ELF-1 (cell line): ENCODE results near the gene SIRT1.
"Not testable (repeated sequence)": the region's sequence is repeated elsewhere in the genome, so short reads cannot be mapped to it uniquely, and the experiment has no call there.

Experiments used
- DNase-seq: peaks from one replicate; pipeline ENCODE4 v3.0.0-alpha.2; 2016; ENCODE audit warnings: low read depth, low spot score

The SIRT1 gene

GRCh38 chr10:67884313-67884841 lies at the start of gene SIRT1:
SIRT1 (plus strand) TSS chr10:67884656; CDS start chr10:67884722, 66 bp downstream.
- peak; percentile 95 for DNase-seq

DNA sequence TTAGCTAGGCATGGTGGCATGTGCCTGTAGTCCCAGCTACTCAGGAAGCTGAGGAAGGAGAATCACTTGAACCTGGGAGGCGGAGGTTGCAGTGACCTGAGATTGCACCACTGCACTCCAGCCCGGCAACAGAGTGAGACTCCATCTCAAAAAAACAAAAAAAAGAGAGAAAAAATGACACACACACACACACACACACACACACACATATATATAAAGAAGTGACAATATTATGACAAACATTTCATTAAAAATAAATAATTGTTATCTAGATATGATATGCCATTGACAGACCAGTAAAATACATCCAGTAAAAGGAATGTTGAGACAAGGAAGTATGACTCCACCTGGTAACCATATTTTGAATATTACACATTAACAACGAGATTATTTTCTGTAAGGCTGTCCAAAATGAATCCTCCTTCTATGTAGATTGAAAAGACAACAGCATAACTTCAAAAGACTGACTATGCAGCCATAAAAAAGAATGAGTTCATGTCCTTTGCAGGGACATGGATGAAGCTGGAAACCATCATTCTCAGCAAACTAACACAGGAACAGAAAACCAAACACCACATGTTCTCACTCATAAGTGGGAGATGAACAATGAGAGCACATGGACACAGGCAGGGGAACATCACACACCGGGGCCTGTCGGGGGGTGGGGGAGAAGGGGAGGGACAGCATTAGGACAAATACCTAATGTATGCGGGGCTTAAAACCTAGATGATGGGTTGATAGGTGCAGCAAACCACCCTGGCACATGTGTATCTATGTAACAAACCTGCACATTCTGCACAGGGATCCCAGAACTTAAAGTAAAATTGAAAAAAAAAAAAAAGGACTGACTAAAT lies 48.7 kb upstream of the SIRT1 start:
- DNase-seq: not testable (repeated sequence)

- no peak for DNase-seq
Measured at GRCh38 chr10:67836488-67836887, 48.0 kb upstream of the SIRT1 start.

DNA sequence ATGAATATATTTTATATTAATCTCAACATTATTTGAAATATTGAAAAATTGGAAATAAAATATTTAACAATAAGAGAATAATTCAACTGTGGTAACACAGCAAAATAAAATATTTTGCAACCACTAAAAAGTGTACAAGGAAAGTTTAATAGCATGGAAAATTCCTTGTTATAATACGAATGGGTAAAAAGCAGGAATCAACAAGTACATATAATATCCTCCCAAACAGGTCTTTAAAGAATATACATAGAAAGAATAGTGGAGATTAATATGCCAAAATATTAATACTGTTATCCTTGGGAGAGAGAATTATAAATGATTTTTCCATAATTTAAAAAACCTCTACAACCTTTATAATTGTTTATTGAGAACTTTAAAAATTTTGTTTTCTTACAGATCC lies 47.5 kb upstream of the SIRT1 start:
- DNase-seq: no peak

- DNase-seq: peak; percentile 4
Measured at GRCh38 chr10:67837541-67838314, 46.7 kb upstream of the SIRT1 start, which contains the start of gene DNAJC12. DNAJC12 (minus strand) TSS chr10:67838188; CDS start chr10:67838011, 177 bp downstream.

DNA sequence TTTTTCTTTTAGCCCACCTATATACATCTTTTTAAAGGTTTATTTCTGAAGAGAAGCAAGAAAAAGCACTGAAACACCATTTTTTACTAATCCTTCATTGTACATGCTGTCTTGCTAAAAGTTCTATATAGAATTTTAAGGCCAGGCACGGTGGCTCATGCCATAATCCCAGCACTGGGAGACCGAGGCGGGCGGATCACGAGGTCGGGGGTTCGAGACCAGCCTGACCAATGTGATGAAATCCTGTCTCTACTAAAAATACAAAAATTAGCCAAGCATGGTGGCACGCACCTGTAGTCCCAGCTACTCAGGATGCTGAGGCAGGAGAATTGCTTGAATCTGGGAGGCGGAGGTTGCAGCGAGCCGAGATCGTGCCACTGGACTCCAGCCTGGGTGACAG lies 44.9 kb upstream of the SIRT1 start:
- DNase-seq: not testable (repeated sequence)

GRCh38 chr10:67839951-67840350 lies 44.5 kb upstream of the SIRT1 start:
- DNase-seq: no peak

GRCh38 chr10:67841737-67842136 lies 42.7 kb upstream of the SIRT1 start:
- DNase-seq: no peak

DNA sequence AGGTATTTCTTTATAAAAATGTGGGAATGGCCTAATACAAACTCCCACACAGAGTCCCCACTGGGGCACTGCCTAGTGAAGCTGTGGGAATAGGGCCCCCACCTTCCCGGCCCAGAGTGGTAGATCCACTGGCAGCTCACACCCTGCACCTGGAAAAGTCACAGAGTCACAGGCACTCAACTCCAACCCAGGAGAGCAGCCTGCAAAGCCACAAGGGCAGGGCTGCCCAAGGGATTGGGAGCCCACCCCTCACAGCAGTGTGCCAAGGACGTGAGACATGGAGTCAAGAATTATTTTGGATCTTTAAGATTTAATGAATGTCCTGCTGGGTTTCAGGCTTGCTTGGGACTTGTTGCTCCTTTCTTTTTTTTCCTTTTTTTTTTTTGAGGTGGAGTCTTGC lies 41.2 kb upstream of the SIRT1 start:
- no peak for DNase-seq

GRCh38 chr10:67849331-67850011 lies 35.0 kb upstream of the SIRT1 start:
- peak; percentile 92 for DNase-seq

GRCh38 chr10:67851186-67851585 lies 33.3 kb upstream of the SIRT1 start:
- no peak for DNase-seq

DNA sequence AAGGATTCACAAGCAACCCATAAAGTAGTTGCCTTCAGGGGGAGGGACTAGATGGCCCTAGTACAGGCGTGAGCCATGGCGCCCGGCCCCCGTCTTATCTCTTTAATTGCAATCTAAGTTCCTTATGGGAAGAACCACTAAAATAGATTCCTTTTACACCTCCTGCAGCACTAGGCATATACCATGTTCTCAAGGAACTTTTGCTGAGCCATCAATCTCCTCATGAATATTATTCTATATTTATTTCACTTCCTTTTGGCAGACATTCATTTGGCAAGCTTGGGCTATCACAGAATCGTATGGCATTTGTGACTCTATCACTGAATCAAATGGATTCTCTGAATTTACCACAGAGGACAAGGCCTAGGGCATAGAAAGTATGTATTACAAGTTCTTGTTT lies 31.7 kb upstream of the SIRT1 start:
- DNase-seq: no peak

DNA sequence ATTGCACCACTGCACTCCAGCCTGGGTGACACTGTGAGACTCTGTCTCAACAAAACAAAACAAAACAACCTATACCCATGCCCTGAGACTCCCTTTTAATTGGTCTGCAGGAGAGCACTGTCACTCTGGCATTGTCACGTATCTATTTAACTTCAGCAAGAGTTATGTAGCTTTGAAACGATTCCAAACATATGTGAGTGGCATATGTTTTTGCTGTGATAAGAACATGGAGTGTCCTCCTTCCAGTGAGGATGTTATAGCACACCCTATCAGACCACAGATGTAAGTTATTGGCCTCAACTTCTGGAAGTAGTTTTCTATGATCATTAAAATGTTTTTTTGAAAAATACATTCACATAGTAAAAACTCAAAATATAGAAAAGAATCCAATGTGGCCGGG lies 30.9 kb upstream of the SIRT1 start:
- DNase-seq: no peak

- no peak for DNase-seq
Measured at GRCh38 chr10:67858971-67859370, 25.5 kb upstream of the SIRT1 start.

DNA sequence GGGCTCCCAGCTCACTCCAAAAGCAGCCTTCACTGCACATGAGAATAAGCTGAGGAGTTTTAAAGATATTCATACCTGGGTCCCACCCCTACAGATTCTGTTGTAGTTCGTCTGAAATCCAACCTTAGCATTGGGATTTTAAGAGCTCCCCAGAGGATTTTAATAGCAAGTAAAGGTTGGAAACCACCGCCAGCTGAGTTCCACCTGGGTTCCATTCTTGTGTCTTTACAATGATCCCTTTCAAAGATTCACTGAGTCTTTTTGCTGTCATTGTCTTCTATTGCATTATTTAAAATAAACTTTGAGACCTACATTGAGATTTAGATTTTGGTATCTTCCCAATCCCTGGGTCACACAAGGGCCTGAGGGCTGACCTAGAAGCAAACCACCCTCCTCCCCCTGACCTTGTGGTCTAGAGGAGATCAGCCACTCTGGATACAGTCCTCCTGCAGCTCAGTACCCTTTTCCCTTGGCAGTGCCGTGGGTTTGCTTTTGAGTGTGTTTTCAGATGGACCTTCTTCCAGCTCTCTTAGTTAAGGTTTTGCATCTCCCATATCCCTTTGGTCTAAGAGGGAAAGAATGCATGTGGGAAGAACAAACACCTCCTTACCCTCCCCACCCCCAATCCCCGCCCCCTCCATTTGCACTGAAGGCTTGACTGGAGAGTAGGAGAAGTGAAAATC lies 22.6 kb upstream of the SIRT1 start:
- peak; percentile 58 for DNase-seq

- DNase-seq: no peak
Measured at GRCh38 chr10:67863094-67863493, 21.4 kb upstream of the SIRT1 start.

DNA sequence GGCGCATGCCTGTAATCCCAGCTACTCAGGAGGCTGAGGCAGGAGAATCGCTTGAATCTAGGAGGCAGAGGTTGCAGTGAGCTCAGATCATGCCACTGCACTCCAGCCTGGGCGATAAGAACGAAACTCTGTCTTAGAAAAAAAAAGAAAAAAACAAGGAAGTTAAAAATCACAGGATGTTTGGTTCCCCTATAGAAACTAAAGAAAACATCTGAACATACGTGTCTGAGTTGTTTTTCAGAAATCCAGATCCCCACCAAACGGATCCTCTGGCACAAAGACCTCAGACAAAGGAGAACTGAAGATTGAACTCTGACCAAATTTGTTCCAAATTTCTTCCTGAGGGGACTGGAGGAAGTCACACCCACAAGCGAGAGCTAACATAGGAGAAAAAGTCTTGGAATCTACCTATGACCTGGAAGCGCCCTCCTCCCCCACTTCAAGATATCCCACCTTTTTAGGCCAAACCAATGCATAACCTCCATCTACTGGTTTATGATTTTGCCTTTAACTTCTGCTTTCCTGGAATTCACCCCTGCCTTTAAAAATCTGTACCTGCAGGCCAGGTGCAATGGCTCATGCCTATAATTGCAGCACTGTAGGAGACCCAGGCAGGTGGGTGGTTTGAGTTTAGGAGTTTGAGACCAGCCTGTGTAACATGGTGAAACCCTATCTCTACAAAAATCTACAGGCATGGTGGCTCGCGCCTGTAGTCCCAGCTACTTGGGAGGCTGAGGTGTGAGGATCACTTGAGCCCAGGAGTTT lies 19.7 kb upstream of the SIRT1 start:
- DNase-seq: no peak

DNA sequence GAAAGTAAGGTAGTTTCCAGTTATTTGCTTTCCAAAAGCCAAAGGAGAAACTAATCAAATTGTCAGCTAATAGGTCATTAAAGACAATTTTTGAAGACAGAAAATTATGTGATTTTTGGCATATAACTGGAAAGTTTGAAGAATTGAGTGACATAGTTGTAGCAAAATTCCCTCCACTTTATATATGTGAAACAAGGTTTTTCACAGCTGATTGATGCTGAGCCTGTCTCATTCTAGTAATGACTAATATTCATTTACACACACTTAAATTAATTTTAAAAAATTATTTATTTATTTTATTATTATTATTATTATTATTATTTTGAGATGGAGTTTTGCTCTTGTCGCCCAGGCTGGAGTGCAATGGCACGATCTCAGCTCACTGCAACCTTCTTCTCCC lies 16.3 kb upstream of the SIRT1 start:
- DNase-seq: no peak

GRCh38 chr10:67869996-67870395 lies 14.5 kb upstream of the SIRT1 start:
- DNase-seq: no peak
